Nephron progenitor cell (in vitro differentiated cells): ENCODE results near the gene ROMO1.

Source experiments
- DNase-seq: peaks from one replicate; pipeline ENCODE4 v3.0.0; 2021
- H3K27ac Mint-ChIP-seq: 2 replicates; pipeline ENCODE4 v1.8.0; 2021; ENCODE audit warnings: mild to moderate bottlenecking, moderate library complexity, mixed read lengths
- H3K27me3 Mint-ChIP-seq: 2 replicates; pipeline ENCODE4 v1.8.0; 2021; ENCODE audit warnings: mild to moderate bottlenecking, low read depth, mixed read lengths; ENCODE audit not compliant: poor library complexity
- H3K36me3 Mint-ChIP-seq: 2 replicates; pipeline ENCODE4 v1.8.0; 2021; ENCODE audit warnings: low read depth, mixed read lengths
- H3K4me1 Mint-ChIP-seq: 2 replicates; pipeline ENCODE4 v1.8.0; 2021; ENCODE audit warnings: mixed read lengths
- H3K4me3 Mint-ChIP-seq: 2 replicates; pipeline ENCODE4 v1.8.0; 2021; ENCODE audit warnings: mild to moderate bottlenecking, moderate library complexity, mixed read lengths
- H3K9me3 Mint-ChIP-seq: 2 replicates; pipeline ENCODE4 v1.8.0; 2021; ENCODE audit warnings: mild to moderate bottlenecking, moderate library complexity, mixed read lengths
- TF ChIP-seq, protein P1 (sequence below): fragments of 200-600 bp; sonication (generic); IDR thresholded peaks from 2 replicates; pipeline ENCODE4 v1.5.0; 2021; ENCODE audit warnings: antibody characterized with exemption

Gene ROMO1

DNA sequence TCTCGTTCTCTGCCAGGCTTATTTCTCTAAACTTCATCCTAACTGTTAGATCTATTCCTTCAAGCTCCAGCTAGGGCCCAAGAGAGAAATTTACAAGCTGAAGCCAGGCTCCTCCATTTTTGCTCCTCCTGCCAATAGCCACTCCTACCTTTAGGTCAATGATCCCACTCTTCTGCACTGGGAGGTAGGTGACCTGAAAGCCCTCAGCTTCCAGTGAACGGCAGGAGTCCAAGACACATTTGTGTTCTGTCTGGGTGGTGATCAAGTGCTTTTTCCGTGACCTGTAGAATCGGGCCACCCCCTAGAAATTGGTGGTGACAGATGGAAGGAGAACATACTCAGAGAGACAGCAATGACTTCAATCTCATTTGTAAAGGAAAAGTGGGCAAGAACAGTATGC lies 8.9 kb upstream of the ROMO1 start:
- no peak for DNase-seq
- Mint-ChIP-seq H3K36me3 (peaks cover 45% of the 10 kb centered on the region), H3K9me3 (peaks cover 22% of the 10 kb centered on the region), H3K4me1 (no peaks in the 10 kb centered on the region), H3K4me3 (no peak overlapping the region), H3K27ac (peak overlapping the region; percentile 27), H3K27me3 (peaks cover 4% of the 10 kb centered on the region)
- TF ChIP-seq, protein P1, sequence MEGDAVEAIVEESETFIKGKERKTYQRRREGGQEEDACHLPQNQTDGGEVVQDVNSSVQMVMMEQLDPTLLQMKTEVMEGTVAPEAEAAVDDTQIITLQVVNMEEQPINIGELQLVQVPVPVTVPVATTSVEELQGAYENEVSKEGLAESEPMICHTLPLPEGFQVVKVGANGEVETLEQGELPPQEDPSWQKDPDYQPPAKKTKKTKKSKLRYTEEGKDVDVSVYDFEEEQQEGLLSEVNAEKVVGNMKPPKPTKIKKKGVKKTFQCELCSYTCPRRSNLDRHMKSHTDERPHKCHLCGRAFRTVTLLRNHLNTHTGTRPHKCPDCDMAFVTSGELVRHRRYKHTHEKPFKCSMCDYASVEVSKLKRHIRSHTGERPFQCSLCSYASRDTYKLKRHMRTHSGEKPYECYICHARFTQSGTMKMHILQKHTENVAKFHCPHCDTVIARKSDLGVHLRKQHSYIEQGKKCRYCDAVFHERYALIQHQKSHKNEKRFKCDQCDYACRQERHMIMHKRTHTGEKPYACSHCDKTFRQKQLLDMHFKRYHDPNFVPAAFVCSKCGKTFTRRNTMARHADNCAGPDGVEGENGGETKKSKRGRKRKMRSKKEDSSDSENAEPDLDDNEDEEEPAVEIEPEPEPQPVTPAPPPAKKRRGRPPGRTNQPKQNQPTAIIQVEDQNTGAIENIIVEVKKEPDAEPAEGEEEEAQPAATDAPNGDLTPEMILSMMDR, result no peak

DNA sequence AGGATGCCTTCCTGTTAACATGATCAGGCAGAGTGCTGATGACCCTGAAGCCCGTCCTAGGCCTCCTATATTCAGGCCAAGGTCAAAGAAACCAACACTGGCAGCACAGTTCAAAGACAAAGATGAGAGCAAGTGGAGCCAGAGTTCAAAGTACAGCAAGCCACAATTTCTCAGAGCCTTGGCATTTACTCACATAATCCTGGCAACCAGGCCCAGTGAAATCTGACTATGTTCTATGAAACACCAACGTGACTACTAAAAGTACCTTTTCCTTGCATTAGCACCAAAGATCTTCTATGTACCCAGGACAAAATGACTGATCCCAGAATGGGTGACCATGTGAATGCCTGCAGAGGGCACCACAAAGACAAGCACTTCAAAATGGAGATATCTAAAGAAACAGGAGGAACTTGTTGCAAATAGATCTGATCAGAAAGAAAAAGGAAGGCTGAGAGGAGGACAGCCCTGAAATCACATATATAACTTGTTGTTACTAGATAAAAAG lies 3.9 kb upstream of the ROMO1 start:
- no peak overlapping the region for H3K4me3 Mint-ChIP-seq
- H3K9me3 Mint-ChIP-seq, result no peaks in the 10 kb centered on the region
- TF ChIP-seq, protein P1, result no peak
- peaks cover 18% of the 10 kb centered on the region for H3K36me3 Mint-ChIP-seq
- no peak for DNase-seq
- no peak overlapping the region for H3K27ac Mint-ChIP-seq
- peaks cover 4% of the 10 kb centered on the region for H3K27me3 Mint-ChIP-seq
- peaks cover 25% of the 10 kb centered on the region for H3K4me1 Mint-ChIP-seq

DNA sequence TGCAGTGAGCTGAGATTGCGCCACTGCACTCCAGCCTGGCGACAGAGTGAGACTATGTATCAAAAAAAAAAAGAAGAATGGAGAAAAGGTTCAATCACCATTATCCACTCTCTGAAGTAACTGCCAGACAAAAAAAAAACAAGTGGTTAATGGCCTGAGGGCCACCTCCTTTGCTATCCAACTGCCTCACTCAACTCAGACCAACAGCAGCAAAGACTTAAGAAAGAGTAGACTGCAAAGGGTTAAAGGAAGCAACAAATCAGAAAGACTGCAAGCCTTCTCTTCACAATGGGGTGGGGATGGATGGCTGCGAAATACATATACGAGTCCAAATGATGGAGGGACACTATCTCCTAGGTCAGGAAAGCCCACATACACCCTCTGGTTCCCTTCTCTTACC lies 3.2 kb upstream of the ROMO1 start:
- no peak overlapping the region for H3K4me3 Mint-ChIP-seq
- H3K4me1 Mint-ChIP-seq, result peaks cover 32% of the 10 kb centered on the region
- H3K27ac Mint-ChIP-seq, result no peak overlapping the region
- TF ChIP-seq, protein P1, result no peak
- peaks cover 14% of the 10 kb centered on the region for H3K36me3 Mint-ChIP-seq
- no peak for DNase-seq
- H3K9me3 Mint-ChIP-seq, result no peaks in the 10 kb centered on the region
- peaks cover 4% of the 10 kb centered on the region for H3K27me3 Mint-ChIP-seq

DNA sequence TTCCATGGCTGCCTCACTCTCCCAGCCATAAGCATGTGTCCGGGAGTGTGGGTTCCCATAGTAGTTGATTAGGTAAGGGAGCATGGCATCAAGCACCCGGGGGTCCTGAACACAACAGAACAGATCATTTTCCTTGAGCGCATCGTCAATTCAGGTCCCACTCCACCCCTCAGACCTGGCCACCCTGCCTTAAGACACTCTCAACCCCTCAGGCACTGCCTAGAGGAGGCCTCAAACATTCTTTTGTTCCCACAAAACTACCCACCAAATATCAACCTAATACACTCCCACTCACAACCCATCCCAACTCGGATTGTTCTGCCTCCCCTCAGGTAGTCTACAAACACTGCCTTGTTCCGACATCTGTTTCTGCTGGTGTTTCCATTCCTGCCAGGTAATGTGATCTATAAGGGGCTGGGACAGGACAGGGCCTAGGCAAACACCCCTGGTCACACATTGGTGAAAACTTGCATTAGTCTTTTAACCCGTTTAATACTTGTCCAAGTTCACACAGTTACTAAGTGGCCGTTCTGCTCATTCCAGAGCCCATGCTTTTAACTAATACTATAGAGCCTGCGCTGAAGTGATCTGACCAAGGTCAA lies 1.4 kb upstream of the ROMO1 start:
- Mint-ChIP-seq H3K36me3 (peaks cover 16% of the 10 kb centered on the region), H3K9me3 (no peaks in the 10 kb centered on the region), H3K4me1 (peaks cover 32% of the 10 kb centered on the region), H3K4me3 (peak overlapping the region; percentile 96), H3K27me3 (no peaks in the 10 kb centered on the region), H3K27ac (peak overlapping the region; percentile 7)
- no peak for DNase-seq
- TF ChIP-seq, protein P1, result no peak

DNA sequence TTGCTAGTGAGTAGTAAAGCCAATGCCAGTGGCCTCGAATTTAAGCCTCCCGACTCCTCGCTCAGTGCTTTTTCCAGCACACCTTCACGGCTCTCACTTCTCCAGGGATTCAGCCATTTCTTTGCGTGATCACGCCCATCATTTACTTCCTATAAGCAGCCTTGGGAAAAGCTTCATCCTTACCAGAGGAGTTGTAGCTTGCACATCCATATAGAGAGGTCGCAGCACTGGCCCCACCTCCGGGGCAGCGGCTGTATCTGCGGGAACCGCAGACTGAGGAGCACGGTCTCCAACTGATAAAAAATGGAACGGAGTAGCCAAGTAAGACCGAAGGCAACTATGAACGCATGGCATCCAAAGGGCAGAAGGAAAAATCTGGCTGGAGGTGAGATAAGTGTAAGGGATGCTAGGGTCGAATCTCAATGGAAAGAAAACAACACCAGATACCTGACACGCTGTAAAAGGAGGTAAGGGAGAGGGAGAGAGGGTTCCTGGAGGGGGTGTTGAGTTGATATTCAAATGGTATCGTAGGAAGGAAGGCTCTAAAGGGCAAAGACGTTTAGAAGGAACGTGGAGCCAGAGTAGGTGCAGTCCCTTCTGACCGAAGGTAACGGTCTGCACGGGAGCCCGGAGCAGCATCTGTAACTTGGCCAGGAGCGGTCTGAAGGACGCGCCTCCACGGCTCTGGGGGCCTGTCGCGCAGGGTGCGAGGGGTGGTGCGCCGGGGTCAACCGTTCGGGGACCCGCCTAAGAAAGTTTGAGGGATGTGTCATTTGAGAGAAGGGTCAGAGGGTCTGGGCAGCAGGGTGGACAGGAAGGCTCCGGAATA lies 693 bp upstream of the ROMO1 start:
- H3K4me1 Mint-ChIP-seq, result peaks cover 32% of the 10 kb centered on the region
- peak overlapping the region; percentile 96 for H3K4me3 Mint-ChIP-seq
- H3K27me3 Mint-ChIP-seq, result no peaks in the 10 kb centered on the region
- TF ChIP-seq, protein P1, result no peak
- H3K9me3 Mint-ChIP-seq, result no peaks in the 10 kb centered on the region
- H3K27ac Mint-ChIP-seq, result peak overlapping the region; percentile 96
- peak; percentile 29 for DNase-seq
- H3K36me3 Mint-ChIP-seq, result peaks cover 23% of the 10 kb centered on the region
